Effector memory CD4-positive, alpha-beta T cell (primary cell): ENCODE results near the gene COL26A1.
"Not testable (repeated sequence)": the region's sequence is repeated elsewhere in the genome, so short reads cannot be mapped to it uniquely, and the experiment has no call there.

Experiments used
- DNase-seq, 3 donors: peaks; one replicate each; pipeline ENCODE4 v3.0.0-alpha.2; 2020
- H3K27ac ChIP-seq: 2 replicates; pipeline ENCODE4 v1.7.0; 2013; ENCODE audit warnings: mild to moderate bottlenecking, low read length, moderate library complexity; ENCODE audit not compliant: insufficient read depth, poor library complexity, severe bottlenecking
- H3K27me3 ChIP-seq: replicated peaks from 2 replicates; pipeline ENCODE4 v1.7.0; 2013; ENCODE audit warnings: mild to moderate bottlenecking, low read length; ENCODE audit not compliant: insufficient read depth, control insufficient read depth, poor library complexity, severe bottlenecking
- H3K36me3 ChIP-seq: 2 replicates; pipeline ENCODE4 v1.7.0; 2013; ENCODE audit warnings: mild to moderate bottlenecking, low read length, moderate library complexity; ENCODE audit not compliant: control insufficient read depth, insufficient read depth
- H3K4me1 ChIP-seq: 2 replicates; pipeline ENCODE4 v1.7.0; 2013; ENCODE audit warnings: low read length, mild to moderate bottlenecking; ENCODE audit not compliant: control insufficient read depth, insufficient read depth, poor library complexity, severe bottlenecking
- H3K4me3 ChIP-seq: 2 replicates; pipeline ENCODE4 v1.7.0; 2013; ENCODE audit warnings: low read length, low read depth, mild to moderate bottlenecking; ENCODE audit not compliant: insufficient read depth, poor library complexity, severe bottlenecking
- H3K9me3 ChIP-seq: 2 replicates; pipeline ENCODE4 v1.7.0; 2013; ENCODE audit warnings: mild to moderate bottlenecking, low read length, moderate library complexity; ENCODE audit not compliant: control insufficient read depth

COL26A1 gene

DNA sequence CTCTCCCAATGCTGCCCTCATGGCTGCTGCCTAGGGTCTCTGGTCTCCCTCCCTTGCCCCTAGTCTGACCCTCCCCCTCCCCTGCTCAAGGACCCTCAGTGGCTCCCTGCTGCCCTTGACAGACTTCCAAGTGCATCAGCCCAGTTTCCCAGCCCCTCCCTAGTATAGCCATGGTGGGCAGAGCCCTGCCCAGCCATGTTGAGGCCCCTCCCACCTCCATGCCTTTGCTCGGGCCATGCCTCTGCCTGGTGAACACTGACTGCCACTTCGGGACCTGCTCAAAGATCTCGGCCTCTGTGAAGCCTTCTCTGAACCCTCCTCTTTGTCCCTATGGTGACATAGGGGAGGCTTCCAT is 193.2 kb downstream of the COL26A1 start:
- H3K36me3 ChIP-seq = no peaks in the 10 kb centered on the region
- no peaks in the 10 kb centered on the region for H3K27me3 ChIP-seq
- H3K9me3 ChIP-seq = no peaks in the 10 kb centered on the region
- DNase-seq = no peak
- no peak overlapping the region for H3K4me3 ChIP-seq
- H3K27ac ChIP-seq = no peak overlapping the region
- no peaks in the 10 kb centered on the region for H3K4me1 ChIP-seq

DNA sequence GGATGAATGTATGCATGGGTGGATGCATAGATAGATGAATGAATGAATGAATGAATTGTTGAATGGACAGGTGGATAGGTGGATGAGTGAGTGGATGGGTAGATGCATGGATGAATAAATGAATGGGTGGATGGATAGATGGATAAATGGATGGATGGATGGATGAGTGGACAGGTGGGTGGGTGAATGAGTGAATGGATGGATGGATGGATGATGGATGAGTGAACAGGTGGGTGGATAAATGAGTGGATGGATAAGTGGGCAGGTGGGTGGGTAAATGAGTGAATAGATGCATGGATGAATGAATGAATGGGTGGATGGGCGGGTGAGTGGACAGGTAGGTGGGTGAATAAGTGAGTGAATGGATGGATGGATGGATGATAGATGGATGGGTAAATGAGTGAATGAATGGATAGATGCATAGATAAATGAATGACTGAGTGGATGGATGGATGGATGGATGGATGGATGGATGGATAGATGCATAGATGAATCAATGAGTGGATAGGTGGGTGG is 193.8 kb downstream of the COL26A1 start:
- no peak for DNase-seq
- no peak overlapping the region for H3K4me3 ChIP-seq
- no peaks in the 10 kb centered on the region for H3K4me1 ChIP-seq
- no peaks in the 10 kb centered on the region for H3K36me3 ChIP-seq
- no peaks in the 10 kb centered on the region for H3K27me3 ChIP-seq
- H3K9me3 ChIP-seq = no peaks in the 10 kb centered on the region
- no peak overlapping the region for H3K27ac ChIP-seq

DNA sequence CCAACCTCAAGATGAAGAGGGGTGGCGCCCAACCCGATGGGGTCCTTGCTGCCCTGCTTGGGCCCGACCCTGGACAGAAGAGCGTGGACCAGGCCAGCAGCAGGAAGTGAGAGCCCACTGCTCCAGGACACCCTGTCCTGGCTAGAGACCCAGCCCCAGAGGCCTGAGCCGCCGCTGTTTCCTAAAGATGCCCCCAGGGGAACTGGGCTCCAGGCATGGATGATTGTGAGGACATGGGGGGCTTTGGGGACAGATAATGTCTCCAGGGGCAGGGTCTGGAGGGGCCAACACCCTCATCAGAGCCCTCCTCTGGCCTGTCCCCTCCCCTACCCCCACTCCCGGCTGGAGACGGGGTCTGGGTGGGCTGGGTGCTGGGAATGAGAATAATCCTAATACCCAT is 194.7 kb downstream of the COL26A1 start:
- no peaks in the 10 kb centered on the region for H3K27me3 ChIP-seq
- no peaks in the 10 kb centered on the region for H3K9me3 ChIP-seq
- no peak for DNase-seq

DNA sequence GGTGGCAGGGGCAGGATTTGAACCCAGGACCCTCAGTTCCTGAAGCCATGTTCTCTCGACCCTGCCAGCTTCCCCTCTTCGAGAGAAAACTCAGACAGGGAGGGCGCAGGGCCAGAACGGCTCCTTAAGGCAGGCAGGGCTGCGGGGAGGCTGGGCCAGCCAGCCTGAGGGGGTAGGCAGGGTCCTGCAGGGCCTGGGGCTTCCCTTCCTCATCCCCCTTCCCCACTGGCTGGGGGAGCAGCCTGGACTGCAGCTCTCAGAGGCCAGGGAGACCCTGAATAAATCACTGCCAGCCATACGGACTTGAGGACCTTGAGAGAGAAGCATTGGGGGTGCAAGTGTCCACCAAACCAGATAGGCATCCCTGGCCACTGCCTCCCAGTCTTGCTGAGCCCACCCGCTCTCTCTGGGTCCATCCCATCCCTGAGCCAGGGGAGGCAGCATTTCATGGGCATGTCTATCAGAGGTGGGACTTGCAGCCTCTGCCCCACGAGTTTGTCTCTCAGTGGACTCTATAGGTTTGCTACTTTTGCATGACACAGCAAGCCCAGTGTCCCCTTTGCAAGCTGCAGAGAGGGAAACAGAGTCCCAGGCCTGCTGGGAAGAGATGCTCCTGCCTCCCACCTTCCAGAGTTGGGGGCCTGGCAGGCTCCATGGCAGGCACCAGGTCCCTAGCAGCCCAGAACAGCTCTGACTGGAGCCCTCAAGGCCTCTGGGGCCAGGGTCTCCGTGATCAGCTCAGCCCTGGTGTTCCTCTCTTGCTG is 195.5 kb downstream of the COL26A1 start:
- Histone ChIP-seq H3K4me1 (no peaks in the 10 kb centered on the region), H3K36me3 (no peaks in the 10 kb centered on the region)
- no peak for DNase-seq

More for the DNA sequence above, 194.7 kb downstream of the COL26A1 start:
- H3K4me1 ChIP-seq = no peaks in the 10 kb centered on the region
- no peak overlapping the region for H3K27ac ChIP-seq
- no peak overlapping the region for H3K4me3 ChIP-seq
- no peaks in the 10 kb centered on the region for H3K36me3 ChIP-seq

GRCh38 chr7:101558742-101559325 is 196.2 kb downstream of the COL26A1 start:
- Histone ChIP-seq H3K9me3 (no peaks in the 10 kb centered on the region), H3K4me1 (no peaks in the 10 kb centered on the region), H3K36me3 (no peaks in the 10 kb centered on the region), H3K4me3 (no peak overlapping the region), H3K27me3 (no peaks in the 10 kb centered on the region), H3K27ac (no peak overlapping the region)
- DNase-seq = no peak

More for the DNA sequence above, 195.5 kb downstream of the COL26A1 start:
- Histone ChIP-seq H3K27me3 (no peaks in the 10 kb centered on the region), H3K27ac (no peak overlapping the region), H3K4me3 (no peak overlapping the region), H3K9me3 (no peaks in the 10 kb centered on the region)

- no peak overlapping the region for H3K27ac ChIP-seq
- H3K27me3 ChIP-seq = no peaks in the 10 kb centered on the region
- H3K9me3 ChIP-seq = no peaks in the 10 kb centered on the region
- DNase-seq = no peak
- no peaks in the 10 kb centered on the region for H3K4me1 ChIP-seq
- no peaks in the 10 kb centered on the region for H3K36me3 ChIP-seq
- no peak overlapping the region for H3K4me3 ChIP-seq
These were observed 196.9 kb downstream of the COL26A1 start for GRCh38 chr7:101559586-101559985.

GRCh38 chr7:101560021-101560420 is 197.3 kb downstream of the COL26A1 start:
- not testable (repeated sequence) for H3K27me3 ChIP-seq, DNase-seq, H3K4me3 ChIP-seq, H3K27ac ChIP-seq, H3K36me3 ChIP-seq, H3K9me3 ChIP-seq, H3K4me1 ChIP-seq

DNA sequence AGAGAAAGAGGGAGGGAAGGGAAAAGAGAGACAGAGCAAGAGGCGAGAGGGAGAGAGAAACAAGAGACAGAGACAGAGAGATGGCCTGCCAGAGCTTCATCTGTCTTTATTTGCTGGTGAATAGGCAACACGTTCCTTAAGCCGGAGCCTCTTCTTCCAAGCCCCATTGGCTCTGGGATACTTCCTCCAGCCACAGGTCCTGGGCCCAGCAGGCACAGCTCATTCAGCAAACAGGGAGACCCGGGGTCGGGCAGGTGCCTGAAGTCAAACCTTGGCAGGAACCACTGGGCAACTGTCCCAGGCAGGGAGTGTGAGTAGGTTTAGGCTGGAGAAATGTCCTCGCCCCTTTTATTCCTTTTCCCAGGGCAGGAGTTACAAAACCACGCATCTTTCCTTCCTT is 198.2 kb downstream of the COL26A1 start:
- Histone ChIP-seq H3K27me3 (no peaks in the 10 kb centered on the region), H3K36me3 (no peaks in the 10 kb centered on the region), H3K9me3 (no peaks in the 10 kb centered on the region), H3K27ac (no peak overlapping the region), H3K4me3 (no peak overlapping the region), H3K4me1 (no peaks in the 10 kb centered on the region)
- DNase-seq = no peak

GRCh38 chr7:101561293-101561692 is 198.6 kb downstream of the COL26A1 start:
- H3K4me1 ChIP-seq, H3K9me3 ChIP-seq, DNase-seq, H3K27ac ChIP-seq, H3K4me3 ChIP-seq, H3K36me3 ChIP-seq, H3K27me3 ChIP-seq: not testable (repeated sequence)

- Histone ChIP-seq H3K4me3 (no peak overlapping the region), H3K9me3 (no peaks in the 10 kb centered on the region), H3K4me1 (no peaks in the 10 kb centered on the region), H3K27me3 (no peaks in the 10 kb centered on the region), H3K27ac (no peak overlapping the region), H3K36me3 (no peaks in the 10 kb centered on the region)
- DNase-seq = no peak
These were observed 200.0 kb downstream of the COL26A1 start for GRCh38 chr7:101562531-101563197.
